ENCODE data around the gene PTCD2. TPM values are rescaled to one million over a fixed set of nuclear protein-coding genes. Genes with fewer than 3 reads are reported as not detected.
A peak's percentile ranks its signal among the peaks of the same experiment; 100 is the strongest.

Gene PTCD2
- total and polyA plus RNA-seq, 9 of the 15 experiments (the other 6 are each of a cell fraction or from before 2014, with no cell fraction given) = 11.9 to 28.5 (median 18.6) TPM

GRCh38 chr5:72281764-72282499 is 38.2 kb upstream of the PTCD2 start (continued):
- TF ChIP-seq AFF1 (IDR thresholded peaks at IDR 0.05; ENCODE audit: low read depth in 1 of 2, partially characterized antibody in 2 of 2) (peak in 1 of 2 experiments; percentile 62), RFX7 (CRISPR knock-in tag; IDR thresholded peaks at IDR 0.05) (no peak), NR4A1 (CRISPR knock-in tag; IDR thresholded peaks at IDR 0.05) (no peak), NR4A1 (tag; IDR thresholded peaks at IDR 0.05) (0 out of 2 replicates have a peak, but pooled peaks have one; percentile 61), ZNF184 (CRISPR knock-in tag; IDR thresholded peaks at IDR 0.05) (no peak), RFX1 (IDR thresholded peaks at IDR 0.05) (no peak), ZC3H8 (IDR thresholded peaks at IDR 0.05) (no peak), ZNF12 (CRISPR knock-in tag; IDR thresholded peaks at IDR 0.05) (no peak), MTA1 (IDR thresholded peaks at IDR 0.05; ENCODE audit: borderline replicate concordance) (peak; percentile 28; the same call in 1 of the 2 replicates), ZSCAN32 (CRISPR knock-in tag; IDR thresholded peaks at IDR 0.05) (peak; percentile 98), HINFP (tag; conservative IDR thresholded peaks at IDR 0.05; ENCODE audit: low read depth) (no peak), TBP (optimal IDR thresholded peaks at IDR 0.05; ENCODE audit: low read depth, low read length) (no peak), ZNF3 (CRISPR knock-in tag; IDR thresholded peaks at IDR 0.05) (no peak)
- TF ChIP-seq, protein P1, sequence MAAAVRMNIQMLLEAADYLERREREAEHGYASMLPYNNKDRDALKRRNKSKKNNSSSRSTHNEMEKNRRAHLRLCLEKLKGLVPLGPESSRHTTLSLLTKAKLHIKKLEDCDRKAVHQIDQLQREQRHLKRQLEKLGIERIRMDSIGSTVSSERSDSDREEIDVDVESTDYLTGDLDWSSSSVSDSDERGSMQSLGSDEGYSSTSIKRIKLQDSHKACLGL (CRISPR knock-in tag; IDR thresholded peaks at IDR 0.05; ENCODE audit: borderline replicate concordance, poor library complexity, severe bottlenecking) = no peak
- TF ChIP-seq, protein P2, sequence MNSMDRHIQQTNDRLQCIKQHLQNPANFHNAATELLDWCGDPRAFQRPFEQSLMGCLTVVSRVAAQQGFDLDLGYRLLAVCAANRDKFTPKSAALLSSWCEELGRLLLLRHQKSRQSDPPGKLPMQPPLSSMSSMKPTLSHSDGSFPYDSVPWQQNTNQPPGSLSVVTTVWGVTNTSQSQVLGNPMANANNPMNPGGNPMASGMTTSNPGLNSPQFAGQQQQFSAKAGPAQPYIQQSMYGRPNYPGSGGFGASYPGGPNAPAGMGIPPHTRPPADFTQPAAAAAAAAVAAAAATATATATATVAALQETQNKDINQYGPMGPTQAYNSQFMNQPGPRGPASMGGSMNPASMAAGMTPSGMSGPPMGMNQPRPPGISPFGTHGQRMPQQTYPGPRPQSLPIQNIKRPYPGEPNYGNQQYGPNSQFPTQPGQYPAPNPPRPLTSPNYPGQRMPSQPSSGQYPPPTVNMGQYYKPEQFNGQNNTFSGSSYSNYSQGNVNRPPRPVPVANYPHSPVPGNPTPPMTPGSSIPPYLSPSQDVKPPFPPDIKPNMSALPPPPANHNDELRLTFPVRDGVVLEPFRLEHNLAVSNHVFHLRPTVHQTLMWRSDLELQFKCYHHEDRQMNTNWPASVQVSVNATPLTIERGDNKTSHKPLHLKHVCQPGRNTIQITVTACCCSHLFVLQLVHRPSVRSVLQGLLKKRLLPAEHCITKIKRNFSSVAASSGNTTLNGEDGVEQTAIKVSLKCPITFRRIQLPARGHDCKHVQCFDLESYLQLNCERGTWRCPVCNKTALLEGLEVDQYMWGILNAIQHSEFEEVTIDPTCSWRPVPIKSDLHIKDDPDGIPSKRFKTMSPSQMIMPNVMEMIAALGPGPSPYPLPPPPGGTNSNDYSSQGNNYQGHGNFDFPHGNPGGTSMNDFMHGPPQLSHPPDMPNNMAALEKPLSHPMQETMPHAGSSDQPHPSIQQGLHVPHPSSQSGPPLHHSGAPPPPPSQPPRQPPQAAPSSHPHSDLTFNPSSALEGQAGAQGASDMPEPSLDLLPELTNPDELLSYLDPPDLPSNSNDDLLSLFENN (IDR thresholded peaks at IDR 0.05; ENCODE audit: low read depth in 2 of 2, low read length in 2 of 2) = 0 out of 4 replicates have a peak, but pooled peaks of 1 of the 2 experiments have one; percentile 33
- TF ChIP-seq, protein P3, sequence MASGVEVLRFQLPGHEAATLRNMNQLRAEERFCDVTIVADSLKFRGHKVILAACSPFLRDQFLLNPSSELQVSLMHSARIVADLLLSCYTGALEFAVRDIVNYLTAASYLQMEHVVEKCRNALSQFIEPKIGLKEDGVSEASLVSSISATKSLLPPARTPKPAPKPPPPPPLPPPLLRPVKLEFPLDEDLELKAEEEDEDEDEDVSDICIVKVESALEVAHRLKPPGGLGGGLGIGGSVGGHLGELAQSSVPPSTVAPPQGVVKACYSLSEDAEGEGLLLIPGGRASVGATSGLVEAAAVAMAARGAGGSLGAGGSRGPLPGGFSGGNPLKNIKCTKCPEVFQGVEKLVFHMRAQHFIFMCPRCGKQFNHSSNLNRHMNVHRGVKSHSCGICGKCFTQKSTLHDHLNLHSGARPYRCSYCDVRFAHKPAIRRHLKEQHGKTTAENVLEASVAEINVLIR (CRISPR knock-in tag; IDR thresholded peaks at IDR 0.05) = no peak
